ENCODE measurements around the gene DNAJA1.
A peak's percentile ranks its signal among the peaks of the same experiment; 100 is the strongest.
"Not testable (repeated sequence)": the region's sequence is repeated elsewhere in the genome, so short reads cannot be mapped to it uniquely, and the experiment has no call there.

DNAJA1 gene

GRCh38 chr9:33024966-33025571, at the start of gene DNAJA1:
TSS of gene DNAJA1 (plus strand) at chr9:33025273. CDS start at chr9:33026485, 1,212 bp downstream.
- DNase-seq: peak; percentile 98

- no peak for DNase-seq
Measured at GRCh38 chr9:32978051-32978450, 47.0 kb upstream of the DNAJA1 start.

- DNase-seq: no peak
Measured at GRCh38 chr9:32986971-32987370, 38.1 kb upstream of the DNAJA1 start.

GRCh38 chr9:32989660-32990059, 35.4 kb upstream of the DNAJA1 start:
- no peak for DNase-seq

GRCh38 chr9:32991897-32992594, 33.0 kb upstream of the DNAJA1 start:
- DNase-seq: no peak

- no peak for DNase-seq
Measured at GRCh38 chr9:32992595-32993238, 32.4 kb upstream of the DNAJA1 start.

- peak; percentile 57 for DNase-seq
Measured at GRCh38 chr9:33000682-33001055, 24.4 kb upstream of the DNAJA1 start.

- DNase-seq: not testable (repeated sequence)
Measured at GRCh38 chr9:33005335-33005734, 19.7 kb upstream of the DNAJA1 start.

- DNase-seq: no peak
Measured at GRCh38 chr9:33007755-33008154, 17.3 kb upstream of the DNAJA1 start.

- no peak for DNase-seq
Measured at GRCh38 chr9:33011831-33012230, 13.2 kb upstream of the DNAJA1 start.

GRCh38 chr9:33012328-33013069, 12.6 kb upstream of the DNAJA1 start:
- no peak for DNase-seq

- no peak for DNase-seq
Measured at GRCh38 chr9:33013962-33014664, 11.0 kb upstream of the DNAJA1 start.

GRCh38 chr9:33014665-33015014, 10.4 kb upstream of the DNAJA1 start:
- DNase-seq: no peak

GRCh38 chr9:33017283-33018041, 7.6 kb upstream of the DNAJA1 start:
- no peak for DNase-seq

- no peak for DNase-seq
Measured at GRCh38 chr9:33019797-33020196, 5.3 kb upstream of the DNAJA1 start.

GRCh38 chr9:33022303-33022702, 2.8 kb upstream of the DNAJA1 start:
- DNase-seq: no peak

GRCh38 chr9:33022755-33023154, 2.3 kb upstream of the DNAJA1 start:
- no peak for DNase-seq

GRCh38 chr9:33023661-33024060, 1.4 kb upstream of the DNAJA1 start:
- DNase-seq: no peak

GRCh38 chr9:33024126-33024965, 727 bp upstream of the DNAJA1 start:
- DNase-seq: peak; percentile 73

- peak; percentile 79 for DNase-seq
Measured at GRCh38 chr9:33025572-33026342, 684 bp downstream of the DNAJA1 start.

Measured in DMS53 (cell line).